Activated T-cell treated with anti-CD3 and anti-CD28 coated beads, Interleukin-2, amount 50 U/mL, for 72 hours (primary cell): ENCODE data around the gene PER2. TPM values are rescaled to one million over a fixed set of nuclear protein-coding genes. Genes with fewer than 3 reads are reported as not detected.
"Not testable (repeated sequence)": the region's sequence is repeated elsewhere in the genome, so short reads cannot be mapped to it uniquely, and the experiment has no call there.

Experiments
- ATAC-seq, 2 donors: fragments of 150-1000 bp; cut with Tn5 transposase; replicated peaks in 1 of 2; 2 replicates each; pipeline ENCODE4 v1.10.0; 2021; ENCODE audit warnings: moderate library complexity in 2 of 2, mild to moderate bottlenecking in 1 of 2
- DNase-seq, 2 donors: peaks; one replicate each; pipeline ENCODE4 v3.0.0; 2021 to 2022; ENCODE audit warnings: mixed read lengths in 1 of 2
- H3K27ac Mint-ChIP-seq: one replicate; pipeline ENCODE4 v1.8.0; 2022; ENCODE audit warnings: mild to moderate bottlenecking, moderate library complexity, mixed read lengths
- H3K27me3 Mint-ChIP-seq: one replicate; pipeline ENCODE4 v1.8.0; 2022; ENCODE audit warnings: low read depth, mixed read lengths
- H3K36me3 Mint-ChIP-seq, 2 donors: one replicate each; pipeline ENCODE4 v1.8.0; 2022; ENCODE audit warnings: mixed read lengths in 2 of 2, mild to moderate bottlenecking in 1 of 2; ENCODE audit not compliant: insufficient read depth in 2 of 2
- H3K4me1 Mint-ChIP-seq: one replicate; pipeline ENCODE4 v1.8.0; 2022; ENCODE audit warnings: low read depth, mixed read lengths
- H3K4me3 Mint-ChIP-seq, 2 donors: one replicate each; pipeline ENCODE4 v1.8.0; 2022; ENCODE audit warnings: mild to moderate bottlenecking in 2 of 2, mixed read lengths in 2 of 2, moderate library complexity in 2 of 2
- H3K9me3 Mint-ChIP-seq, 2 donors: one replicate each; pipeline ENCODE4 v1.8.0; 2022; ENCODE audit warnings: mixed read lengths in 2 of 2
- total RNA-seq, 2 donors: library from RNA; stranded (reverse); gene quantifications; one replicate each; pipeline ENCODE4 v1.2.3, GENCODE V29; 2022

Gene PER2
- total RNA-seq, result 10 to 100 TPM in 1 of 2 donors, 1 to 10 TPM in 1; 8.9 to 12.4 TPM

DNA sequence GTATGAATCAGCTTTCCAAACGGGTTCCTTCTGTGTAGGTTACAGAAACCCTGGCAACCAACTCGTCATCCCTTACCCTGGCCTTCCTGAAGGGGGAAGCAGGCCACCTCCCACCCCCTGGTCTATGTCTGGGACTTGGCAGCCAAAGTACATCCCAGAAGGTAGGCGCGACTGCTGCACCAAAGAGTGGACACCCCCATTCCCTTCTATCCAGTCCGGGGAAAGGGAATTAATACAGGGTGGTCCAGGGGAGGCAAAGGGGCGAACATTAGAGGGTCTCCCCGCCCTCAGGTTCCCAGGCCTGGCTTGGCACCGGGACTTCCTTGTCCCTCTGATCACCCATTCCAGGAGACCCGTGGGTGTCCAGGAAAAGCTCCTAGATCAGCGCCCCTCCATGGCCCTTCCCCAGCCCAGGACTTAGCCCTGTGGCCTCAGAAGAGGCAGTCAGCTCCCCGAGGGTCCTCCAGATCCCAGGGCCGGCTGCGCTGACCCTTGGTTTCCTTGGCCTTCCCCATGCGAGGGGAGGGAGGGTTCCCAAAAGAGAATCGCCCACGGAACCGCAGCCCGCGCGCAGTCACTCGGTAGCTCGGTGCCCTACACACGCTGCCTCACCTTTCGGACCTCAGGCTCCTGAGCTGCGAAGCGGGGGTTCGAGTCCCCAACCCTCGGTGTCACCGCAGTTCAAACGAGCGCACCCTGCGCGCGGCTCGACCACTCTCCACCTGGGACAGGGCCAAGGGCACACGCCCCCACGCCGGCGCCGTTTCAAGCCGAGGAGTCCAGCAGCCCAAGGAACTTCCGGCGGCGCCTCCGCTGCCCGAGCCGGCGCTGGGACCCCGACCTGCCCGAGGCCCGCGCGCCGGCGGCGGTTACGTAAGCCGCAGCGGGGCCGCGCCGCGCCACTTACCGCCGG, at the start of gene PER2:
Gene PER2 (minus strand): TSS at position 874 of the 913 bp plus-strand sequence. CDS start 10,674 bp downstream, outside the sequence.
- DNase-seq (peak; percentile 20 to 34), ATAC-seq (peak in 1 of 2 donors; percentile 45)
- Mint-ChIP-seq H3K4me1 (peaks cover 48% of the 10 kb centered on the region), H3K27me3 (no peaks in the 10 kb centered on the region), H3K9me3 (no peaks in the 10 kb centered on the region), H3K36me3 (peaks cover 0 to 1% of the 10 kb centered on the region in 2 donors), H3K27ac (peak within 1 kb of the TSS; percentile 69), H3K4me3 (peak within 1 kb of the TSS; percentile 86 to 90)

DNA sequence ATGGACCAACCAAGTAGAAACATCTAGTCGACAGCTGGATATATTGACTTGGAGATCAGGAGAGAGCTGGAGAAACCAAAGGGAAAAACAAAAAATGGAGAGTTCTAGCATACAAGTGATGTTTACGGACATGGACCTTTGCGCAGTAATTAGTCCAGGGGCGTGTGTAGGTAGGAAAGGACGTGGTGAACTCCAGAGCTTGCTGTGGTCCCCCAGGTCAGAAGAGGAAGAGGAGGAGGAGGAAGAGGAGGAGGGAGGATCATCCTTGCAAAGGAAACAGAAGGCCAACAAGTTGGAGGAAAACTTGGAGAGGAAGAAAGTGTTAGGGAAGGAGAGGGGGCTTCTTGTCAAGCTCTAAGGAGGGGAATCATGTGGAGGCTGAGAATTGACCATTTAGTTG, 49.4 kb upstream of the PER2 start:
- DNase-seq (no peak), ATAC-seq (no peak)
- Mint-ChIP-seq H3K4me3 (no peak overlapping the region), H3K4me1 (peaks cover 7% of the 10 kb centered on the region), H3K9me3 (no peaks in the 10 kb centered on the region), H3K36me3 (peaks cover 0 to 2% of the 10 kb centered on the region in 2 donors), H3K27ac (no peak overlapping the region), H3K27me3 (no peaks in the 10 kb centered on the region)

DNA sequence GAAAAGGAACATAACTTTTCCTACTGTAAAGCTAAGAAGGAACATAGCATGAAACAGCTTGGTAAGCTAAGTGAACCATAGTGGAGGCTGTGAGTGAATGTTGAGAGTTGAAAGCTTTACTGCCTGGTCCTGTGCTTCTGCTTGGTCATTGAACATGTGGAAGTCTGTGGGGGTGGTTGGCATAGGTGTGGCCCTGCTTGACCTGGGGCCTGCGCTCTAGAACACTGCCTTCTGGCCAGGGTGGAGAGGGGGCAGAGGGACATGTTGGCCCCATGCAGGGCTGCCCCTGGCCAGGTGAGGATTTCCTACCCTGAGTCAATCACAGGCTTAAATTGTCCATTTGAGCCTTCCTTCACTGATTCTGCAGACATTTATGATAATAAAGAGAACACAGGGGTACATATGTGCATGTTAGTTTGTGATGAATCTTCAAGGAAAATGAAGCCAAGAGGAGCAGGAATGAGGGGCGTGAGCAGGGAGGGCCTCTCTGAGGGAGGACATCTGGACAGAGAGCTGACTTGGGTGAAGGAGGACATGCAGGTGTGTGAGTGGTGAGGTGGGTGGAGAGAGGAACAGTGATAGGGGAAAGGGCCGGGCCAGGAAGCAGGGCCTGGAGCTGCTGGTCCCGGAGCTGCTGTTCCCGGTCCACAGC, 48.5 kb upstream of the PER2 start:
- no peak overlapping the region for H3K4me3 Mint-ChIP-seq
- no peaks in the 10 kb centered on the region for H3K9me3 Mint-ChIP-seq
- no peak for ATAC-seq
- no peak for DNase-seq
- peaks cover 7% of the 10 kb centered on the region for H3K4me1 Mint-ChIP-seq
- H3K27ac Mint-ChIP-seq, result no peak overlapping the region
- H3K36me3 Mint-ChIP-seq, result peaks cover 0 to 2% of the 10 kb centered on the region in 2 donors
- no peaks in the 10 kb centered on the region for H3K27me3 Mint-ChIP-seq

DNA sequence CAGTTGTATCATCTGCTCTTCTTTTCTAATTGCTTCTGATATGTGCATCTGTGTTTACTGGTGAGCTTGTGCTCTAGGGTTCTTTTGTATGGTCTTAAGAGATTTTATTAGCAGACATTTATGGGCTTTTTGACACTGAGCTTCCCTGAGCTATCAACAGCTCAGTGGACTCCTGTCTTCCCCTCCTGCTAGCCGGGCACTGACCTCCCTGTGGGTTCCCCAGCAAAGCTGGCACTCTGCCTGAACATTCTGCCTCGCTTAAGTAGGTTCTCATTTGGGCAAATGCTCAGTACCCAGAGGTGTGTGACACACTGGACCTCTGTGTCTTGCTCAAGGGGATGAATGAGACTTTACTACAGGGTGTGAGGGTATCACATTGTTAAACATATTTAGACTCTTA, 47.7 kb upstream of the PER2 start:
- Mint-ChIP-seq H3K4me1 (peaks cover 7% of the 10 kb centered on the region), H3K4me3 (no peak overlapping the region), H3K36me3 (peaks cover 0 to 2% of the 10 kb centered on the region in 2 donors), H3K27me3 (no peaks in the 10 kb centered on the region), H3K27ac (no peak overlapping the region), H3K9me3 (no peaks in the 10 kb centered on the region)
- DNase-seq, result no peak
- no peak for ATAC-seq

DNA sequence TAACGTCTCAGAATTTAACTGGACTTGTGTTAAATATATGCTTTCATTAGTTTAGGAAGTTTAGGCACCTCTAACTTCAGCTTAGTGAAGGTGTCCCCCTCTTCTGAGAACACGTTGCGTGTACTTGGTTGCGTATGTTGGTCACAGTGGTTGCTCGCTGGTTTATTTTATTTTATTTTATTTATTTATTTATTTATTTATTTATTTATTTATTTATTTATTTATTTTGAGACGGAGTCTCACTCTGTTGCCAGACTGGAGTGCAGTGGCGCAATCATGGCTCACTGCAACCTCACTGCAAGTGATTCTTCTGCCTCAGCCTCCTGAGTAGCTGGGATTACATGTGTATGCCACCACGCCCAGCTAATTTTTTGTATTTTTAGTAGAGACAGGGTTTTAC, 47.2 kb upstream of the PER2 start:
- not testable (repeated sequence) for H3K27ac Mint-ChIP-seq, H3K4me3 Mint-ChIP-seq, H3K9me3 Mint-ChIP-seq, DNase-seq, ATAC-seq, H3K36me3 Mint-ChIP-seq, H3K27me3 Mint-ChIP-seq, H3K4me1 Mint-ChIP-seq

- Mint-ChIP-seq H3K27ac (no peak overlapping the region), H3K36me3 (peaks cover 0 to 2% of the 10 kb centered on the region in 2 donors), H3K9me3 (no peaks in the 10 kb centered on the region), H3K27me3 (no peaks in the 10 kb centered on the region), H3K4me1 (peaks cover 7% of the 10 kb centered on the region), H3K4me3 (no peak overlapping the region)
- DNase-seq (no peak), ATAC-seq (no peak)
These were observed 46.5 kb upstream of the PER2 start for GRCh38 chr2:238334885-238335284.

DNA sequence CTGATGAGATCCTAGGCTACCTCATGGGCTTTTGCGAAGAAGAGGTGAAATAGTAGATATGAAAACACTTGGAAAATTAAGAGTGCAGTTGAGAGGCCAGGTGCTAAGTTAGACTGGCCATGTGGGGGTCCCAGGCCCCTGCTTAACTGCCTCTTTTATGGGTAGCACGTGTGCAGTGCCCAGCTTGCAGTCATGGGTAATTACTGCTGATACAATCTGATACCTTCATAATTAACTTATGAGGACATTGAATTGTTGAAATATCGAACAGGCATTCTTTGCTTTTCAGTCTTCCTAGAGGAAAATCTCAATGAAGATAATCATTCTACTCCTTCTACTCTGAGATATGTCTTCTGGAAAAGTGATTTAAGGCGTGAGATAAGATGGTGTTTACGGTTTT, 43.5 kb upstream of the PER2 start:
- Mint-ChIP-seq H3K4me1 (no peaks in the 10 kb centered on the region), H3K9me3 (no peaks in the 10 kb centered on the region), H3K4me3 (no peak overlapping the region), H3K27me3 (no peaks in the 10 kb centered on the region), H3K36me3 (peaks cover 0 to 17% of the 10 kb centered on the region in 2 donors), H3K27ac (no peak overlapping the region)
- DNase-seq (no peak), ATAC-seq (no peak)

GRCh38 chr2:238330391-238330790, 42.0 kb upstream of the PER2 start:
- ATAC-seq, result no peak
- no peak overlapping the region for H3K4me3 Mint-ChIP-seq
- H3K36me3 Mint-ChIP-seq, result peaks cover 0 to 17% of the 10 kb centered on the region in 2 donors

DNA sequence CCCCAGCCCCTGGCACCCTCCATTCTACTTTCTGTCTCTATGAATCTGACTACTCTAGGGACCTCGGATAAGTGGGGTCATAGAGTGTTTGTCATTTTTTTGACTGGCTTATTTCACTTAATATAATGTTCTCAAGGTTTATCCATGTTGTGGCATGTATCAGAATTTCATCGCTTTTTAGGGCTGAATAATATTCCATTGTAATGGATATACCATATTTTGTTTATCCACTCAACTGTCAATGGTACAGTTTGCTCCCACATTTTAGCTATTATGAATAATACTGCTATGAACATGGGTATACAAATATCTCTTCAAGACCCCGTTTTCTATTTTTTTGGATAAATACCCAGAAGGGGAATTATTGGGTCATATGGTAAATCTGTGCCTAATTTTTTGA, 39.3 kb upstream of the PER2 start:
- H3K4me3 Mint-ChIP-seq, result no peak overlapping the region
- DNase-seq (no peak), ATAC-seq (no peak)
- peaks cover 0 to 16% of the 10 kb centered on the region in 2 donors for H3K36me3 Mint-ChIP-seq
- no peaks in the 10 kb centered on the region for H3K9me3 Mint-ChIP-seq
- H3K4me1 Mint-ChIP-seq, result peaks cover 6% of the 10 kb centered on the region
- H3K27ac Mint-ChIP-seq, result no peak overlapping the region
- H3K27me3 Mint-ChIP-seq, result no peaks in the 10 kb centered on the region

More at GRCh38 chr2:238330391-238330790, 42.0 kb upstream of the PER2 start:
- no peaks in the 10 kb centered on the region for H3K4me1 Mint-ChIP-seq
- no peak for DNase-seq
- no peaks in the 10 kb centered on the region for H3K27me3 Mint-ChIP-seq
- no peak overlapping the region for H3K27ac Mint-ChIP-seq
- no peaks in the 10 kb centered on the region for H3K9me3 Mint-ChIP-seq

GRCh38 chr2:238326801-238327365, 38.5 kb upstream of the PER2 start:
- H3K4me3 Mint-ChIP-seq, result no peak overlapping the region
- DNase-seq, result no peak
- H3K27ac Mint-ChIP-seq, result no peak overlapping the region
- no peaks in the 10 kb centered on the region for H3K27me3 Mint-ChIP-seq
- peaks cover 0 to 16% of the 10 kb centered on the region in 2 donors for H3K36me3 Mint-ChIP-seq
- peaks cover 7% of the 10 kb centered on the region for H3K4me1 Mint-ChIP-seq
- no peak for ATAC-seq
- H3K9me3 Mint-ChIP-seq, result no peaks in the 10 kb centered on the region

GRCh38 chr2:238325694-238326093, 37.3 kb upstream of the PER2 start:
- no peak for DNase-seq
- Mint-ChIP-seq H3K36me3 (peaks cover 0 to 16% of the 10 kb centered on the region in 2 donors), H3K4me1 (peaks cover 15% of the 10 kb centered on the region), H3K27me3 (no peaks in the 10 kb centered on the region), H3K4me3 (no peak overlapping the region), H3K9me3 (no peaks in the 10 kb centered on the region), H3K27ac (no peak overlapping the region)
- no peak for ATAC-seq

GRCh38 chr2:238324248-238324647, 35.8 kb upstream of the PER2 start:
- ATAC-seq, DNase-seq, H3K9me3 Mint-ChIP-seq, H3K27me3 Mint-ChIP-seq, H3K4me3 Mint-ChIP-seq, H3K27ac Mint-ChIP-seq: not testable (repeated sequence)
- H3K36me3 Mint-ChIP-seq, result peaks cover 0 to 15% of the 10 kb centered on the region in 2 donors
- H3K4me1 Mint-ChIP-seq, result peaks cover 15% of the 10 kb centered on the region

GRCh38 chr2:238322001-238322411, 33.6 kb upstream of the PER2 start:
- no peaks in the 10 kb centered on the region for H3K9me3 Mint-ChIP-seq
- ATAC-seq (no peak), DNase-seq (no peak)
- peaks cover 15% of the 10 kb centered on the region for H3K4me1 Mint-ChIP-seq
- H3K4me3 Mint-ChIP-seq, result peak overlapping the region; percentile 70 to 78
- H3K27ac Mint-ChIP-seq, result no peak overlapping the region
- no peaks in the 10 kb centered on the region for H3K27me3 Mint-ChIP-seq
- no peaks in the 10 kb centered on the region for H3K36me3 Mint-ChIP-seq
